CD4-positive, alpha-beta memory T cell (primary cell): ENCODE data around the gene GNAS-AS1. TPM values are rescaled to one million over a fixed set of nuclear protein-coding genes. Genes with fewer than 3 reads are reported as not detected.

Experiments
- CTCF ChIA-PET: fragments of 350-600 bp; sonication (Branson Sonifier 250); formaldehyde crosslinking; loops from one replicate; lab custom pipeline; 2021; ENCODE audit warnings: inconsistent platforms; ENCODE audit not compliant: partially characterized antibody; lab: Charles Lee
- POLR2A ChIA-PET: fragments of 350-600 bp; sonication (Branson Sonifier 250); formaldehyde crosslinking; loops from one replicate; lab custom pipeline; 2021; ENCODE audit not compliant: partially characterized antibody; lab: Charles Lee
- DNase-seq, 5 donors: peaks; one replicate each; pipeline versions ENCODE4 v3.0.0 to v3.0.0-alpha.2; 2020 to 2022; ENCODE audit warnings: mixed read lengths in 1 of 5
- H3K27ac ChIP-seq: one replicate; pipeline ENCODE4 v1.7.0; 2013; ENCODE audit warnings: low read depth, low read length
- H3K27me3 ChIP-seq: 2 replicates; pipeline ENCODE4 v1.7.0; 2013; ENCODE audit warnings: mild to moderate bottlenecking, low read length, moderate library complexity; ENCODE audit not compliant: insufficient read depth
- H3K36me3 ChIP-seq: 2 replicates; pipeline ENCODE4 v1.7.0; 2013; ENCODE audit warnings: mild to moderate bottlenecking, low read length, moderate library complexity; ENCODE audit not compliant: insufficient read depth
- H3K4me1 ChIP-seq: 2 replicates; pipeline ENCODE4 v1.7.0; 2013; ENCODE audit warnings: mild to moderate bottlenecking, low read length, moderate library complexity; ENCODE audit not compliant: insufficient read depth
- H3K4me3 ChIP-seq, 2 donors: one replicate each; pipeline ENCODE4 v1.7.0; 2013; ENCODE audit warnings: low read length in 2 of 2, mild to moderate bottlenecking in 1 of 2
- H3K9me3 ChIP-seq, 2 donors: one replicate each; pipeline ENCODE4 v1.7.0; 2013; ENCODE audit warnings: low read length in 2 of 2, control low read depth in 1 of 2; ENCODE audit not compliant: control insufficient read depth in 1 of 2
- H3K27ac Mint-ChIP-seq, 7 donors: one replicate each; pipeline ENCODE4 v1.8.0; 2020 to 2021; ENCODE audit warnings: mixed read lengths in 7 of 7, mild to moderate bottlenecking in 6 of 7, inconsistent platforms in 3 of 7, moderate library complexity in 3 of 7
- H3K27me3 Mint-ChIP-seq, 2 donors: one replicate each; pipeline ENCODE4 v1.8.0; 2020 to 2021; ENCODE audit warnings: mixed read lengths in 2 of 2
- H3K36me3 Mint-ChIP-seq, 2 donors: one replicate each; pipeline ENCODE4 v1.8.0; 2020 to 2021; ENCODE audit warnings: mixed read lengths in 2 of 2, inconsistent platforms in 1 of 2, mild to moderate bottlenecking in 1 of 2
- H3K4me1 Mint-ChIP-seq, 4 donors: one replicate each; pipeline ENCODE4 v1.8.0; 2020 to 2021; ENCODE audit warnings: mixed read lengths in 4 of 4, mild to moderate bottlenecking in 1 of 4
- H3K4me3 Mint-ChIP-seq, 8 donors: one replicate each; pipeline ENCODE4 v1.8.0; 2020 to 2021; ENCODE audit warnings: mixed read lengths in 8 of 8, mild to moderate bottlenecking in 7 of 8, moderate library complexity in 6 of 8, inconsistent platforms in 3 of 8
- H3K9me3 Mint-ChIP-seq, 8 donors: one replicate each; pipeline ENCODE4 v1.8.0; 2020 to 2021; ENCODE audit warnings: mixed read lengths in 8 of 8, mild to moderate bottlenecking in 5 of 8, inconsistent platforms in 3 of 8, moderate library complexity in 1 of 8
- intact Hi-C: fragments of 100-400 bp; cut with micrococcal nuclease; formaldehyde crosslinking; loops from one replicate; pipeline ENCODE4 v1.15.1; 2023
- polyA plus RNA-seq, 2 donors: library from polyadenylated mRNA; unstranded; fragments of 300-500 nt; fragmentation: Illumina TruSeq; gene quantifications; one replicate each; pipeline ENCODE4 v1.2.3, GENCODE V29; 2021
- total RNA-seq, 2 experiments: library from RNA; stranded (reverse); gene quantifications; one replicate each; pipeline ENCODE4 v1.2.3, GENCODE V29; 2021

The GNAS-AS1 gene
- total and polyA plus RNA-seq, 4 experiments from 2014 or later = 0.94 to 1.1 TPM; not detected in 2

- Mint-ChIP-seq H3K9me3 (no peaks in the 10 kb centered on the region), H3K27me3 (peaks cover 3 to 18% of the 10 kb centered on the region in 2 donors), H3K4me1 (no peaks in the 10 kb centered on the region), H3K36me3 (no peaks in the 10 kb centered on the region), H3K27ac (no peak overlapping the region), H3K4me3 (no peak overlapping the region)
- CTCF ChIA-PET = no interaction called here
- POLR2A ChIA-PET = no interaction called here
- Histone ChIP-seq H3K4me1 (no peaks in the 10 kb centered on the region), H3K9me3 (no peaks in the 10 kb centered on the region), H3K36me3 (no peaks in the 10 kb centered on the region), H3K27me3 (no peaks in the 10 kb centered on the region), H3K27ac (no peak overlapping the region), H3K4me3 (no peak overlapping the region)
- DNase-seq = no peak
- intact Hi-C loops = no loop called here
Measured at GRCh38 chr20:58791286-58791685, 59.4 kb downstream of the GNAS-AS1 start.

GRCh38 chr20:58790454-58790853, 60.2 kb downstream of the GNAS-AS1 start:
- DNase-seq = no peak

GRCh38 chr20:58788896-58789544, 61.7 kb downstream of the GNAS-AS1 start:
- Histone ChIP-seq H3K4me1 (no peaks in the 10 kb centered on the region), H3K27me3 (no peaks in the 10 kb centered on the region), H3K4me3 (no peak overlapping the region), H3K36me3 (no peaks in the 10 kb centered on the region), H3K9me3 (no peaks in the 10 kb centered on the region), H3K27ac (no peak overlapping the region)
- no peaks in the 10 kb centered on the region for H3K36me3 Mint-ChIP-seq
- intact Hi-C loops = no loop called here
- ChIA-PET CTCF (no interaction called here), POLR2A (no interaction called here)
- peaks cover 6 to 25% of the 10 kb centered on the region in 2 donors for H3K27me3 Mint-ChIP-seq
- no peaks in the 10 kb centered on the region for H3K9me3 Mint-ChIP-seq
- H3K4me3 Mint-ChIP-seq = peak overlapping the region in 1 of 8 donors; percentile 23
- no peak overlapping the region for H3K27ac Mint-ChIP-seq
- H3K4me1 Mint-ChIP-seq = no peaks in the 10 kb centered on the region
- no peak for DNase-seq

More at GRCh38 chr20:58790454-58790853, 60.2 kb downstream of the GNAS-AS1 start:
- Mint-ChIP-seq H3K36me3 (no peaks in the 10 kb centered on the region), H3K4me3 (no peak overlapping the region), H3K9me3 (no peaks in the 10 kb centered on the region), H3K27me3 (peaks cover 3 to 18% of the 10 kb centered on the region in 2 donors), H3K27ac (no peak overlapping the region), H3K4me1 (no peaks in the 10 kb centered on the region)
- intact Hi-C loops = no loop called here
- CTCF ChIA-PET = no interaction called here
- POLR2A ChIA-PET = no interaction called here
- H3K27me3 ChIP-seq = no peaks in the 10 kb centered on the region
- H3K36me3 ChIP-seq = no peaks in the 10 kb centered on the region
- no peaks in the 10 kb centered on the region for H3K9me3 ChIP-seq
- H3K4me3 ChIP-seq = no peak overlapping the region
- no peaks in the 10 kb centered on the region for H3K4me1 ChIP-seq
- H3K27ac ChIP-seq = no peak overlapping the region

- intact Hi-C loops = no loop called here
- no peaks in the 10 kb centered on the region for H3K9me3 Mint-ChIP-seq
- POLR2A ChIA-PET = no interaction called here
- no peaks in the 10 kb centered on the region for H3K36me3 ChIP-seq
- H3K4me3 ChIP-seq = no peak overlapping the region
- no peaks in the 10 kb centered on the region for H3K4me1 ChIP-seq
- no peaks in the 10 kb centered on the region for H3K27me3 ChIP-seq
- no peak overlapping the region for H3K27ac ChIP-seq
- peaks cover 9 to 22% of the 10 kb centered on the region in 2 donors for H3K27me3 Mint-ChIP-seq
- no peaks in the 10 kb centered on the region for H3K9me3 ChIP-seq
- DNase-seq = no peak
- no peak overlapping the region for H3K4me3 Mint-ChIP-seq
- CTCF ChIA-PET = no interaction called here
- H3K27ac Mint-ChIP-seq = no peak overlapping the region
- H3K4me1 Mint-ChIP-seq = no peaks in the 10 kb centered on the region
- no peaks in the 10 kb centered on the region for H3K36me3 Mint-ChIP-seq
Measured at GRCh38 chr20:58787211-58788005, 63.3 kb downstream of the GNAS-AS1 start.

- Mint-ChIP-seq H3K27ac (no peak overlapping the region), H3K9me3 (no peaks in the 10 kb centered on the region), H3K27me3 (peaks cover 16 to 23% of the 10 kb centered on the region in 2 donors), H3K36me3 (no peaks in the 10 kb centered on the region), H3K4me3 (no peak overlapping the region), H3K4me1 (no peaks in the 10 kb centered on the region)
- intact Hi-C loops = no loop called here
- Histone ChIP-seq H3K9me3 (no peaks in the 10 kb centered on the region), H3K4me1 (no peaks in the 10 kb centered on the region), H3K27ac (no peak overlapping the region), H3K4me3 (no peak overlapping the region), H3K36me3 (no peaks in the 10 kb centered on the region), H3K27me3 (no peaks in the 10 kb centered on the region)
- no peak for DNase-seq
- CTCF ChIA-PET = interaction anchor here (1.2 kb wide), 1 partner anchor 18 kb away, joined by 3 read pairs; no protein-coding TSS in a partner anchor
- POLR2A ChIA-PET = interaction anchor here (0.6 kb wide), 1 partner anchor 379 kb away, joined by 3 read pairs; no protein-coding TSS in a partner anchor
Measured at GRCh38 chr20:58784321-58785074, 66.2 kb downstream of the GNAS-AS1 start.

- intact Hi-C loops = no loop called here
- no peak for DNase-seq
- Histone ChIP-seq H3K4me1 (no peaks in the 10 kb centered on the region), H3K36me3 (no peaks in the 10 kb centered on the region), H3K4me3 (no peak overlapping the region), H3K27me3 (no peaks in the 10 kb centered on the region), H3K27ac (no peak overlapping the region), H3K9me3 (no peaks in the 10 kb centered on the region)
- Mint-ChIP-seq H3K9me3 (no peaks in the 10 kb centered on the region), H3K4me3 (no peak overlapping the region), H3K36me3 (no peaks in the 10 kb centered on the region), H3K4me1 (no peaks in the 10 kb centered on the region), H3K27me3 (peaks cover 18 to 26% of the 10 kb centered on the region in 2 donors), H3K27ac (no peak overlapping the region)
- ChIA-PET CTCF (interaction anchor here (1.2 kb wide), 1 partner anchor 19 kb away, joined by 3 read pairs; no protein-coding TSS in a partner anchor), POLR2A (no interaction called here)
Measured at GRCh38 chr20:58783511-58784011, 67.1 kb downstream of the GNAS-AS1 start.

- Histone ChIP-seq H3K27ac (no peak overlapping the region), H3K36me3 (no peaks in the 10 kb centered on the region), H3K27me3 (no peaks in the 10 kb centered on the region), H3K9me3 (no peaks in the 10 kb centered on the region), H3K4me3 (no peak overlapping the region), H3K4me1 (no peaks in the 10 kb centered on the region)
- H3K4me1 Mint-ChIP-seq = no peaks in the 10 kb centered on the region
- no peak for DNase-seq
- POLR2A ChIA-PET = no interaction called here
- no peaks in the 10 kb centered on the region for H3K36me3 Mint-ChIP-seq
- no peak overlapping the region for H3K27ac Mint-ChIP-seq
- no peak overlapping the region for H3K4me3 Mint-ChIP-seq
- no peaks in the 10 kb centered on the region for H3K9me3 Mint-ChIP-seq
- peaks cover 18 to 33% of the 10 kb centered on the region in 2 donors for H3K27me3 Mint-ChIP-seq
- intact Hi-C loops = no loop called here
- CTCF ChIA-PET = no interaction called here
Measured at GRCh38 chr20:58781138-58781537, 69.6 kb downstream of the GNAS-AS1 start.
